Measurements from ENCODE around the gene AMOT.

AMOT gene

GRCh38 chrX:112799425-112799824, 41.2 kb downstream of the AMOT start:
- DNase-seq (ENCODE audit: low read depth): no peak

- no peak for DNase-seq (ENCODE audit: low read depth)
Observed at GRCh38 chrX:112798736-112799135, 41.9 kb downstream of the AMOT start.

- no peak for DNase-seq (ENCODE audit: low read depth)
Observed at GRCh38 chrX:112789931-112790330, 50.7 kb downstream of the AMOT start.

- no peak for DNase-seq (ENCODE audit: low read depth)
Observed at GRCh38 chrX:112786076-112786475, 54.6 kb downstream of the AMOT start.

GRCh38 chrX:112785344-112785743, 55.3 kb downstream of the AMOT start:
- no peak for DNase-seq (ENCODE audit: low read depth)

GRCh38 chrX:112784692-112785091, 55.9 kb downstream of the AMOT start:
- no peak for DNase-seq (ENCODE audit: low read depth)

GRCh38 chrX:112779139-112779538, 61.5 kb downstream of the AMOT start:
- no peak for DNase-seq (ENCODE audit: low read depth)

- DNase-seq (ENCODE audit: low read depth): no peak
Observed at GRCh38 chrX:112774651-112775293, 65.9 kb downstream of the AMOT start.

GRCh38 chrX:112774142-112774541, 66.5 kb downstream of the AMOT start:
- DNase-seq (ENCODE audit: low read depth): no peak

- no peak for DNase-seq (ENCODE audit: low read depth)
Observed at GRCh38 chrX:112769034-112769433, 71.6 kb downstream of the AMOT start.

GRCh38 chrX:112768563-112768962, 72.1 kb downstream of the AMOT start:
- DNase-seq (ENCODE audit: low read depth): no peak

- DNase-seq (ENCODE audit: low read depth): no peak
Observed at GRCh38 chrX:112766774-112767173, 73.9 kb downstream of the AMOT start.

- DNase-seq (ENCODE audit: low read depth): no peak
Observed at GRCh38 chrX:112761242-112762207, 79.1 kb downstream of the AMOT start.

GRCh38 chrX:112760697-112761096, 79.9 kb downstream of the AMOT start:
- DNase-seq (ENCODE audit: low read depth): no peak

GRCh38 chrX:112759966-112760365, 80.7 kb downstream of the AMOT start:
- DNase-seq (ENCODE audit: low read depth): no peak

GRCh38 chrX:112759512-112759911, 81.1 kb downstream of the AMOT start:
- DNase-seq (ENCODE audit: low read depth): no peak

- no peak for DNase-seq (ENCODE audit: low read depth)
Observed at GRCh38 chrX:112757946-112758345, 82.7 kb downstream of the AMOT start.

- DNase-seq (ENCODE audit: low read depth): no peak
Observed at GRCh38 chrX:112753116-112753515, 87.5 kb downstream of the AMOT start.

- no peak for DNase-seq (ENCODE audit: low read depth)
Observed at GRCh38 chrX:112751076-112751475, 89.6 kb downstream of the AMOT start.

GRCh38 chrX:112746812-112747595, 93.6 kb downstream of the AMOT start:
- DNase-seq (ENCODE audit: low read depth): no peak

GRCh38 chrX:112738347-112739033, 102.1 kb downstream of the AMOT start:
- DNase-seq (ENCODE audit: low read depth): no peak

- DNase-seq (ENCODE audit: low read depth): no peak
Observed at GRCh38 chrX:112736310-112736709, 104.3 kb downstream of the AMOT start.

Measured in iris pigment epithelial cell (primary cell).